Mesenteric fat pad (tissue), 1 donor: ENCODE measurements around the gene SERTM1. TPM values are rescaled to one million over a fixed set of nuclear protein-coding genes. Genes with fewer than 3 reads are reported as not detected.

ENCODE experiments used
- DNase-seq: peaks from one replicate; pipeline ENCODE4 v3.0.0-alpha.2; 2020; ENCODE audit warnings: low spot score
- total RNA-seq: library from RNA; stranded (reverse); fragmentation: NEBNext Ultra II Directional; extraction: Animal tissue kit (Norgen Biotek cat#: 25700); gene quantifications from one replicate; pipeline ENCODE4 v1.2.1, GENCODE V29; 2021
- donor health status: DM: yes; HTN: yes; CAD: no.

SERTM1 gene
- total RNA-seq, 1 donor from 2014 or later: not detected

GRCh38 chr13:36710396-36710795 is 36.6 kb downstream of the SERTM1 start:
- no peak for DNase-seq

GRCh38 chr13:36712290-36712689 is 38.5 kb downstream of the SERTM1 start:
- DNase-seq: no peak

- DNase-seq: no peak
Observed at GRCh38 chr13:36712770-36713169, 39.0 kb downstream of the SERTM1 start.

GRCh38 chr13:36713887-36714286 is 40.1 kb downstream of the SERTM1 start:
- no peak for DNase-seq

- no peak for DNase-seq
Observed at GRCh38 chr13:36715841-36716240, 42.0 kb downstream of the SERTM1 start.

- no peak for DNase-seq
Observed at GRCh38 chr13:36717017-36717416, 43.2 kb downstream of the SERTM1 start.

GRCh38 chr13:36717966-36718545 is 44.2 kb downstream of the SERTM1 start:
- no peak for DNase-seq

GRCh38 chr13:36718686-36719085 is 44.9 kb downstream of the SERTM1 start:
- DNase-seq: no peak

GRCh38 chr13:36724141-36724540 is 50.3 kb downstream of the SERTM1 start:
- no peak for DNase-seq

- DNase-seq: no peak
Observed at GRCh38 chr13:36725936-36726335, 52.1 kb downstream of the SERTM1 start.

- DNase-seq: no peak
Observed at GRCh38 chr13:36728006-36728405, 54.2 kb downstream of the SERTM1 start.

GRCh38 chr13:36736119-36736726 is 62.4 kb downstream of the SERTM1 start:
- DNase-seq: no peak

- no peak for DNase-seq
Observed at GRCh38 chr13:36737524-36738083, 63.8 kb downstream of the SERTM1 start.

GRCh38 chr13:36745436-36745835 is 71.6 kb downstream of the SERTM1 start:
- DNase-seq: no peak

- no peak for DNase-seq
Observed at GRCh38 chr13:36746051-36746450, 72.2 kb downstream of the SERTM1 start.

Other genes with a start within 250 kb of the SERTM1 start
- gene CCNA1, start 241.5 kb upstream of the SERTM1 start, total RNA-seq: 0.71 TPM
- gene RFXAP, start 145.2 kb downstream of the SERTM1 start, total RNA-seq: 4.0 TPM
- 9.0 TPM for gene SMAD9, start 246.2 kb downstream of the SERTM1 start, total RNA-seq